ENCODE results near the gene OGFOD3. TPM values are rescaled to one million over a fixed set of nuclear protein-coding genes. Genes with fewer than 3 reads are reported as not detected.

Gene OGFOD3
- total and polyA plus RNA-seq, 9 of the 15 experiments (the other 6 are each of a cell fraction or from before 2014, with no cell fraction given), result 0.69 to 44.7 (median 18.9) TPM

DNA sequence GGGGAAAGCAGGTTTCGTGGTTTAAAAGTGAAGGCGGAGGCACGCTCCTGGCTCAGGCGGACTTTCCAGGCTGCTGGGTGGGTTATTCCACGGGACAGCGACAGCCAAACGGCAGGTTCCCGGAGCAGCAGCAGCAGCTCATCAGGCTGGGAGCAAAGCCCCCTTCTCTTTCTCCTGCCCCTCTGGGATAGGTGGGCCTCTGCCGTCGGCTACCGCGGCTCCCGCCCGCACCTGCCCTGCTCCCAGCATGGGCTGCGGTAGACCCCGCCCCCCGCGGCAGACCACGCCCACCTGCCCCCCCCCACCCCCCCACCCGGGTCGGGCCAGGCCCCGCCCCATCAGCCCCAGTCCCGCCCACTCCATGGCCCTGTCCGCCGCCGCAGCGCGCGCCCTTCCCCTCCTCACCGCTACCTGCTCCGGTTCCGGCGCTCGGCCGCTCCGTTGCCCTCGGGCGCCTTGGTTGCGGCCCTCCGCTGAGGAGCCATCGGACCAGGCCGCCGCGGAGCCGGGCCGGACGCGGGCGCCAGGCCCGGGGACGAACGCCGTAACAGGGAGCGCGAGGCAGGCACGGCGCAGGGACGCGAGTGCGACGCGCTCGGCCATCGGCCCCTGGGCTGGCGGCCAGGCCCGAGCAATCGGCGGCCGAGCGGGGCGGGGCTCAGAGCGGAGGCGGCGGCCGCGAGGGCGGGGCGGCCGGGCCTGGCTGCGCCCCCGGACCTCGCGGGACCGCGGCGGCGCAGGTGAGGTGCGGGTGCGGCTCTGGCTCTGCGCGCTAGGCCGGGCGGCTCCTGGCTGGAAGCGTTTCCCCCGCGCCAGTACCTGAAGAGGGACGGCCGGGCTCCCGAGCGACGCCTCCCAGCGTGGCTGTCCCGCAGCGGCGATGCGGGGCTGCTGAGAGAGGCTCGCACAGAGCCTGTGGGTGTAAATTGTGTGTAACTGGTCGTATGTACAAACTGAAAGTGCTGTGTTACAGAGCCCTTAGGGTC, at the start of gene OGFOD3, which contains the start of gene HEXD (continued):
- TF ChIP-seq, protein P1, sequence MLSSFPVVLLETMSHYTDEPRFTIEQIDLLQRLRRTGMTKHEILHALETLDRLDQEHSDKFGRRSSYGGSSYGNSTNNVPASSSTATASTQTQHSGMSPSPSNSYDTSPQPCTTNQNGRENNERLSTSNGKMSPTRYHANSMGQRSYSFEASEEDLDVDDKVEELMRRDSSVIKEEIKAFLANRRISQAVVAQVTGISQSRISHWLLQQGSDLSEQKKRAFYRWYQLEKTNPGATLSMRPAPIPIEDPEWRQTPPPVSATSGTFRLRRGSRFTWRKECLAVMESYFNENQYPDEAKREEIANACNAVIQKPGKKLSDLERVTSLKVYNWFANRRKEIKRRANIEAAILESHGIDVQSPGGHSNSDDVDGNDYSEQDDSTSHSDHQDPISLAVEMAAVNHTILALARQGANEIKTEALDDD (IDR thresholded peaks at IDR 0.05), result no peak
- TF ChIP-seq ZBTB7A (IDR thresholded peaks at IDR 0.05; ENCODE audit: borderline replicate concordance, control insufficient read depth, low read depth, low read length), result peak; percentile 47; the same call in 1 of the 2 replicates
- no peak for TF ChIP-seq BCL6 (CRISPR knock-in tag; IDR thresholded peaks at IDR 0.05)
- TF ChIP-seq XRCC4 (IDR thresholded peaks at IDR 0.05; ENCODE audit: extremely low read depth, insufficient read depth, insufficient read length), result no peak
- no peak for TF ChIP-seq ZNF561 (CRISPR knock-in tag; conservative IDR thresholded peaks at IDR 0.05)
- TF ChIP-seq CSDE1 (IDR thresholded peaks at IDR 0.05), result no peak
- no peak for TF ChIP-seq ZFPM2 (CRISPR knock-in tag; IDR thresholded peaks at IDR 0.05)
- TF ChIP-seq MTF1 (CRISPR knock-in tag; IDR thresholded peaks at IDR 0.05; ENCODE audit: borderline replicate concordance), result no peak
- TF ChIP-seq POLR3A (IDR thresholded peaks at IDR 0.05; ENCODE audit: borderline replicate concordance, extremely low read depth, insufficient read depth, insufficient read length), result no peak
- peak; percentile 35 for TF ChIP-seq HNRNPLL (IDR thresholded peaks at IDR 0.05; ENCODE audit: low read depth, low read length, poor library complexity, severe bottlenecking)
- TF ChIP-seq MCM3 (IDR thresholded peaks at IDR 0.05), result no peak
- TF ChIP-seq KLF10 (CRISPR knock-in tag; IDR thresholded peaks at IDR 0.05), result no peak
- TF ChIP-seq, protein P2, sequence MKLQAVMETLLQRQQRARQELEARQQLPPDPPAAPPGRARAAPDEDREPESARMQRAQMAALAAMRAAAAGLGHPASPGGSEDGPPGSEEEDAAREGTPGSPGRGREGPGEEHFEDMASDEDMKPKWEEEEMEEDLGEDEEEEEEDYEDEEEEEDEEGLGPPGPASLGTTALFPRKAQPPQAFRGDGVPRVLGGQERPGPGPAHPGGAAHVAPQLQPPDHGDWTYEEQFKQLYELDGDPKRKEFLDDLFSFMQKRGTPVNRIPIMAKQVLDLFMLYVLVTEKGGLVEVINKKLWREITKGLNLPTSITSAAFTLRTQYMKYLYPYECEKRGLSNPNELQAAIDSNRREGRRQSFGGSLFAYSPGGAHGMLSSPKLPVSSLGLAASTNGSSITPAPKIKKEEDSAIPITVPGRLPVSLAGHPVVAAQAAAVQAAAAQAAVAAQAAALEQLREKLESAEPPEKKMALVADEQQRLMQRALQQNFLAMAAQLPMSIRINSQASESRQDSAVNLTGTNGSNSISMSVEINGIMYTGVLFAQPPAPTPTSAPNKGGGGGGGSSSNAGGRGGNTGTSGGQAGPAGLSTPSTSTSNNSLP (IDR thresholded peaks at IDR 0.05; ENCODE audit: borderline replicate concordance, low read depth, low read length), result no peak
- no peak for TF ChIP-seq ETV6 (IDR thresholded peaks at IDR 0.05; ENCODE audit: borderline replicate concordance in 1 of 2, low read depth in 2 of 2, low read length in 1 of 2)
- no peak for TF ChIP-seq ETV6 (CRISPR knock-in tag; IDR thresholded peaks at IDR 0.05; ENCODE audit: borderline replicate concordance)
- TF ChIP-seq, protein P3, sequence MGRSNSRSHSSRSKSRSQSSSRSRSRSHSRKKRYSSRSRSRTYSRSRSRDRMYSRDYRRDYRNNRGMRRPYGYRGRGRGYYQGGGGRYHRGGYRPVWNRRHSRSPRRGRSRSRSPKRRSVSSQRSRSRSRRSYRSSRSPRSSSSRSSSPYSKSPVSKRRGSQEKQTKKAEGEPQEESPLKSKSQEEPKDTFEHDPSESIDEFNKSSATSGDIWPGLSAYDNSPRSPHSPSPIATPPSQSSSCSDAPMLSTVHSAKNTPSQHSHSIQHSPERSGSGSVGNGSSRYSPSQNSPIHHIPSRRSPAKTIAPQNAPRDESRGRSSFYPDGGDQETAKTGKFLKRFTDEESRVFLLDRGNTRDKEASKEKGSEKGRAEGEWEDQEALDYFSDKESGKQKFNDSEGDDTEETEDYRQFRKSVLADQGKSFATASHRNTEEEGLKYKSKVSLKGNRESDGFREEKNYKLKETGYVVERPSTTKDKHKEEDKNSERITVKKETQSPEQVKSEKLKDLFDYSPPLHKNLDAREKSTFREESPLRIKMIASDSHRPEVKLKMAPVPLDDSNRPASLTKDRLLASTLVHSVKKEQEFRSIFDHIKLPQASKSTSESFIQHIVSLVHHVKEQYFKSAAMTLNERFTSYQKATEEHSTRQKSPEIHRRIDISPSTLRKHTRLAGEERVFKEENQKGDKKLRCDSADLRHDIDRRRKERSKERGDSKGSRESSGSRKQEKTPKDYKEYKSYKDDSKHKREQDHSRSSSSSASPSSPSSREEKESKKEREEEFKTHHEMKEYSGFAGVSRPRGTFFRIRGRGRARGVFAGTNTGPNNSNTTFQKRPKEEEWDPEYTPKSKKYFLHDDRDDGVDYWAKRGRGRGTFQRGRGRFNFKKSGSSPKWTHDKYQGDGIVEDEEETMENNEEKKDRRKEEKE (IDR thresholded peaks at IDR 0.05; ENCODE audit: borderline replicate concordance in 1 of 2, control insufficient read depth in 1 of 2, low read depth in 2 of 2, low read length in 1 of 2), result no peak
- TF ChIP-seq, protein P4, sequence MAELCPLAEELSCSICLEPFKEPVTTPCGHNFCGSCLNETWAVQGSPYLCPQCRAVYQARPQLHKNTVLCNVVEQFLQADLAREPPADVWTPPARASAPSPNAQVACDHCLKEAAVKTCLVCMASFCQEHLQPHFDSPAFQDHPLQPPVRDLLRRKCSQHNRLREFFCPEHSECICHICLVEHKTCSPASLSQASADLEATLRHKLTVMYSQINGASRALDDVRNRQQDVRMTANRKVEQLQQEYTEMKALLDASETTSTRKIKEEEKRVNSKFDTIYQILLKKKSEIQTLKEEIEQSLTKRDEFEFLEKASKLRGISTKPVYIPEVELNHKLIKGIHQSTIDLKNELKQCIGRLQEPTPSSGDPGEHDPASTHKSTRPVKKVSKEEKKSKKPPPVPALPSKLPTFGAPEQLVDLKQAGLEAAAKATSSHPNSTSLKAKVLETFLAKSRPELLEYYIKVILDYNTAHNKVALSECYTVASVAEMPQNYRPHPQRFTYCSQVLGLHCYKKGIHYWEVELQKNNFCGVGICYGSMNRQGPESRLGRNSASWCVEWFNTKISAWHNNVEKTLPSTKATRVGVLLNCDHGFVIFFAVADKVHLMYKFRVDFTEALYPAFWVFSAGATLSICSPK (IDR thresholded peaks at IDR 0.05; ENCODE audit: borderline replicate concordance), result no peak
- no peak for TF ChIP-seq TRIM24 (IDR thresholded peaks at IDR 0.05)
- TF ChIP-seq PCBP1 (IDR thresholded peaks at IDR 0.05; ENCODE audit: low read depth, low read length, poor library complexity, severe bottlenecking), result peak; percentile 79
